MM.1S (cell line): ENCODE measurements around the gene C14orf119.

ENCODE experiments used
- DNase-seq: peaks from one replicate; pipeline ENCODE4 v3.0.0-alpha.2; 2015
- H2AFZ ChIP-seq: fragments of 300-600 bp; sonication (generic); 2 replicates; pipeline ENCODE4 v1.6.0; 2016; ENCODE audit warnings: antibody characterized with exemption, low read length
- H3F3A ChIP-seq: fragments of 300-600 bp; sonication (generic); 2 replicates; pipeline ENCODE4 v1.6.1; 2016; ENCODE audit warnings: mild to moderate bottlenecking, antibody characterized with exemption, low read length, moderate library complexity, mixed read lengths; ENCODE audit not compliant: insufficient read depth
- H3K27ac ChIP-seq: fragments of 300-600 bp; sonication (generic); 2 replicates; pipeline ENCODE4 v1.5.1; 2016; ENCODE audit warnings: mild to moderate bottlenecking, low read length
- H3K27me3 ChIP-seq: fragments of 300-600 bp; sonication (generic); replicated peaks from 2 replicates; pipeline ENCODE4 v1.6.0; 2016; ENCODE audit warnings: low read length; ENCODE audit not compliant: insufficient read depth
- H3K36me3 ChIP-seq: fragments of 300-600 bp; sonication (generic); replicated peaks from 2 replicates; pipeline ENCODE4 v1.6.1; 2016; ENCODE audit warnings: mild to moderate bottlenecking, low read length, mixed read lengths; ENCODE audit not compliant: insufficient read depth
- H3K4me1 ChIP-seq: fragments of 300-600 bp; sonication (generic); 2 replicates; pipeline ENCODE4 v1.6.1; 2016; ENCODE audit warnings: low read length, mixed read lengths
- H3K4me2 ChIP-seq: fragments of 300-600 bp; sonication (generic); 2 replicates; pipeline ENCODE4 v1.6.0; 2016; ENCODE audit warnings: low read depth, low read length
- H3K4me3 ChIP-seq: fragments of 300-600 bp; sonication (generic); 2 replicates; pipeline ENCODE4 v1.5.1; 2016; ENCODE audit warnings: low read length, mixed read lengths
- H3K79me2 ChIP-seq: fragments of 300-600 bp; sonication (generic); 2 replicates; pipeline ENCODE4 v1.6.1; 2016; ENCODE audit warnings: mixed run types, low read length, mixed read lengths
- H3K9ac ChIP-seq: fragments of 300-600 bp; sonication (generic); 2 replicates; pipeline ENCODE4 v1.6.1; 2016; ENCODE audit warnings: low read length, mixed read lengths
- H3K9me2 ChIP-seq: fragments of 300-600 bp; sonication (generic); replicated peaks from 2 replicates; pipeline ENCODE4 v1.6.1; 2016; ENCODE audit warnings: mild to moderate bottlenecking, low read length, mixed read lengths; ENCODE audit not compliant: insufficient read depth
- H3K9me3 ChIP-seq: fragments of 300-600 bp; sonication (generic); replicated peaks from 2 replicates; pipeline ENCODE4 v1.6.1; 2016; ENCODE audit warnings: mild to moderate bottlenecking, low read length, mixed read lengths; ENCODE audit not compliant: insufficient read depth
- H4K20me1 ChIP-seq: fragments of 300-600 bp; sonication (generic); 2 replicates; pipeline ENCODE4 v1.6.1; 2016; ENCODE audit warnings: mild to moderate bottlenecking, low read length, moderate library complexity, mixed read lengths; ENCODE audit not compliant: insufficient read depth
- CTCF ChIP-seq: fragments of 300-600 bp; sonication (generic); IDR thresholded peaks from 2 replicates; pipeline ENCODE4 v1.5.1; 2016; ENCODE audit warnings: antibody characterized with exemption, low read length, mixed read lengths
- EZH2 ChIP-seq: fragments of 300-600 bp; sonication (generic); optimal IDR thresholded peaks from 2 replicates; pipeline ENCODE3; 2017; ENCODE audit warnings: low read depth, mild to moderate bottlenecking, antibody characterized with exemption, low read length, mixed read lengths
- EZH2phosphoT487 ChIP-seq: fragments of 300-600 bp; sonication (generic); IDR thresholded peaks from 2 replicates; pipeline ENCODE4 v1.6.1; 2018; ENCODE audit warnings: antibody characterized with exemption, low read length

Gene C14orf119

GRCh38 chr14:23103581-23103980 lies 8.3 kb downstream of the C14orf119 start:
- DNase-seq = no peak
- H3K9me3 ChIP-seq = no peaks in the 10 kb centered on the region

DNA sequence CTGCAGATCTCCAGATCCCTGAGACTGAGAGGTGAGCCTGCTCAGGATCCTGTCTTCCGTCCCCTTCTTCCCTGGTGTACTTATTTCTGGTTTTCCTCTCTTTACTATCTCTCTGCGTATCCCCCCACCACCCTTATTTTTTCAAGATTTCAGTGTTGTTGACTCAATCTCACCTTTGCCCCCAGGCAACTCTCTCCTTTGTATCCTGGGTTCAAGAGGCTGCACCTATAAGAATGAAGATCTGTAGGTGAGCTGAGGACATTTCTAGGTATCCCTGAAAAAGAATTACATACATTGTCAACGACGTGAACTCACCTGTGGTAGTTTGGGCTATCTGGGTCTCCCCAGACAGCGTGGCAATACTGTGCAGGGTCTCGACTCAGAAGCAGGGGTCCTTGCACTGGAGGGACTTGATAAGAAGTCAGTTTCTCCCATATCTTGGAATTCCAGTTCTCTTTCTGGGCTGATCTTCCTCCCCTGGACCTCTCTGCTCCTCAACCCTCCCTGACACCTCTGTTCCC lies 8.8 kb downstream of the C14orf119 start:
- H3K9ac ChIP-seq = no peak overlapping the region
- H3K9me2 ChIP-seq = no peaks in the 10 kb centered on the region
- no peak for DNase-seq
- H3K4me3 ChIP-seq = no peak overlapping the region
- H3K9me3 ChIP-seq = no peaks in the 10 kb centered on the region
- H3K36me3 ChIP-seq = no peaks in the 10 kb centered on the region
- H3K79me2 ChIP-seq = no peaks in the 10 kb centered on the region
- no peaks in the 10 kb centered on the region for H3K27me3 ChIP-seq
- H3F3A ChIP-seq = no peaks in the 10 kb centered on the region
- peaks cover 9% of the 10 kb centered on the region for H3K4me1 ChIP-seq
- no peak overlapping the region for H3K4me2 ChIP-seq
- H3K27ac ChIP-seq = no peak overlapping the region
- TF ChIP-seq EZH2phosphoT487 (no peak), CTCF (no peak), EZH2 (no peak)
- H2AFZ ChIP-seq = no peak overlapping the region
- no peaks in the 10 kb centered on the region for H4K20me1 ChIP-seq

More at GRCh38 chr14:23103581-23103980, 8.3 kb downstream of the C14orf119 start:
- H3F3A ChIP-seq = no peaks in the 10 kb centered on the region
- H3K79me2 ChIP-seq = 0 out of 2 replicates have a peak, but pooled peaks cover 3% of the 10 kb centered on the region
- H3K9me2 ChIP-seq = no peaks in the 10 kb centered on the region
- H3K4me1 ChIP-seq = peaks cover 9% of the 10 kb centered on the region
- H3K27ac ChIP-seq = no peak overlapping the region
- H4K20me1 ChIP-seq = no peaks in the 10 kb centered on the region
- TF ChIP-seq EZH2phosphoT487 (no peak), CTCF (no peak), EZH2 (no peak)
- H3K4me3 ChIP-seq = no peak overlapping the region
- H3K27me3 ChIP-seq = no peaks in the 10 kb centered on the region
- no peak overlapping the region for H3K9ac ChIP-seq
- H2AFZ ChIP-seq = no peak overlapping the region
- no peaks in the 10 kb centered on the region for H3K36me3 ChIP-seq
- no peak overlapping the region for H3K4me2 ChIP-seq

GRCh38 chr14:23104591-23105347 lies 9.5 kb downstream of the C14orf119 start, which contains the start of gene CIROP:
Gene CIROP (minus strand): TSS chr14:23104989. CDS start chr14:23104920, 69 bp downstream.
- peaks cover 9% of the 10 kb centered on the region for H3K4me1 ChIP-seq
- H3K27me3 ChIP-seq = no peaks in the 10 kb centered on the region
- DNase-seq = no peak
- no peak within 1 kb of the TSS for H2AFZ ChIP-seq
- H3F3A ChIP-seq = no peaks in the 10 kb centered on the region
- no peaks in the 10 kb centered on the region for H3K9me2 ChIP-seq
- TF ChIP-seq EZH2phosphoT487 (no peak), CTCF (no peak), EZH2 (no peak)
- no peaks in the 10 kb centered on the region for H3K36me3 ChIP-seq
- H3K79me2 ChIP-seq = no peaks in the 10 kb centered on the region
- H4K20me1 ChIP-seq = no peaks in the 10 kb centered on the region
- H3K9me3 ChIP-seq = no peaks in the 10 kb centered on the region
- no peak within 1 kb of the TSS for H3K27ac ChIP-seq
- no peak within 1 kb of the TSS for H3K4me2 ChIP-seq
- no peak within 1 kb of the TSS for H3K4me3 ChIP-seq
- H3K9ac ChIP-seq = no peak within 1 kb of the TSS
